Skeletal muscle tissue (tissue), 4 donors: Measurements from ENCODE around the gene MNX1. TPM values are rescaled to one million over a fixed set of nuclear protein-coding genes. Genes with fewer than 3 reads are reported as not detected.

Experiments used
- H3K27ac ChIP-seq: one replicate; pipeline ENCODE4 v1.7.0; 2013; ENCODE audit warnings: mild to moderate bottlenecking, low read depth, low read length, inconsistent platforms
- H3K27me3 ChIP-seq, 3 donors: one replicate each; pipeline ENCODE4 v1.7.0; 2013; ENCODE audit warnings: low read length in 3 of 3; ENCODE audit not compliant: control insufficient read depth in 3 of 3, insufficient read depth in 3 of 3
- H3K36me3 ChIP-seq, 3 donors: one replicate each; pipeline ENCODE4 v1.7.0; 2013; ENCODE audit warnings: low read length in 3 of 3; ENCODE audit not compliant: control insufficient read depth in 3 of 3, insufficient read depth in 3 of 3
- H3K4me1 ChIP-seq, 3 donors: one replicate each; pipeline ENCODE4 v1.7.0; 2013; ENCODE audit warnings: low read length in 3 of 3, mild to moderate bottlenecking in 3 of 3; ENCODE audit not compliant: control insufficient read depth in 3 of 3, insufficient read depth in 3 of 3
- H3K4me3 ChIP-seq, 3 donors: one replicate each; pipeline ENCODE4 v1.7.0; 2013; ENCODE audit warnings: low read length in 3 of 3
- H3K9ac ChIP-seq, 3 donors: one replicate each; pipeline ENCODE4 v1.7.0; 2013; ENCODE audit warnings: low read length in 3 of 3, mild to moderate bottlenecking in 3 of 3, moderate library complexity in 2 of 3, low read depth in 1 of 3
- H3K9me3 ChIP-seq, 3 donors: one replicate each; pipeline ENCODE4 v1.7.0; 2013; ENCODE audit warnings: low read length in 3 of 3; ENCODE audit not compliant: control insufficient read depth in 3 of 3
- total RNA-seq: library from RNA; depleted of rRNA; stranded (reverse); fragments of >200 nt; gene quantifications from one replicate; pipeline ENCODE4 v1.2.3, GENCODE V29; 2014
- donor health status: Osteomylitis.

Gene MNX1
- total RNA-seq, 1 donor from 2014 or later, result not detected

DNA sequence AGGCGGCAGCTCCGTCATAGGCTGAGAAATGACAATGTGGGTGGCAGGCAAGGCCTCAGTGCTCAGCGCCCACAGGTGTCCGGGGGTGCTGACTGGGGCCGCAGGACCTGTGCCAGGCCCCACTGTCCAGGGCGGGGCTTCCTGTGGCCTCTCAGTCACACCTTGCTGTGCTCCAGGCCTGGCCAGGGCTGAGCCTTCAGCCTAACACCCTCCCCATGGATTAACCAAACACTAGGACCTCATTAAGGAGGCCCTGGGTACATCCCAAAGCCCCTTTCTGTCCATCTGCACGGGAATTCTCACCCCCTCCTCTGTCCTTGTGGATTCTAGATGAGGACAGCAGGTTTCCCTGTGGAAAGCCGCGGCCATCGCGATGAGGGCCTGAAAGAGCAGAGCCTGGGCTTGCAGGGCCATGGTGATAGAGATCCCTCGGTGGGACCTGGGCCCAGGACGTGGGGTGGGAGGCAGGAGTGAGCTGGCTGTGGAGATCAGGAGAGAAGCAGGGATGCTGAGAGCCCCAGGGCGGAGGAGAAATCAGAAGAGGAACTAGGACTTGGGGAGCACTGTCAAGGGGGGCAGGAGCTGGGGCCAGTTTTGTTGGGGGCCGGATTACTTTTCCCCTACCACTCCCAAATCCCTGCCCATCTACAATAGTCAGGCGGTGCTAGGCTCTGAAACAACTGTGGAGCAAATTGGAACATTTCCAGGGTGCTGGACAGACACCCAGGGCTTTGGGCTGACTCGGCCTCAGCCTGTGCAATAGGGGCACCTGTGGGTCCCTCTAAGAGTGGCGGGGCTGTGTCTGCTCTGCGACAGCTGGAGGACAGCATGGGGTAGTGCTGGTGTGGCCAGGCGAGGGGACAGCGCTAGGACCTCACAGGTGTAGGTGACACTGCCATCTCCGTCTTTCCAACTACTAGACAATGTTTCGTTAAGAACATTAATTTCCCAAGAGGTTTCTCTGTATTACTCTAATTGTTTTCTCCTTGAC lies 23.3 kb upstream of the MNX1 start:
- H3K4me1 ChIP-seq, result no peaks in the 10 kb centered on the region
- no peaks in the 10 kb centered on the region for H3K36me3 ChIP-seq
- no peak overlapping the region for H3K27ac ChIP-seq
- no peak overlapping the region for H3K9ac ChIP-seq
- peaks cover 12 to 31% (median 20%) of the 10 kb centered on the region in 3 donors for H3K27me3 ChIP-seq
- H3K4me3 ChIP-seq, result no peak overlapping the region
- H3K9me3 ChIP-seq, result peaks cover 0 to 6% (median 4%) of the 10 kb centered on the region in 3 donors

DNA sequence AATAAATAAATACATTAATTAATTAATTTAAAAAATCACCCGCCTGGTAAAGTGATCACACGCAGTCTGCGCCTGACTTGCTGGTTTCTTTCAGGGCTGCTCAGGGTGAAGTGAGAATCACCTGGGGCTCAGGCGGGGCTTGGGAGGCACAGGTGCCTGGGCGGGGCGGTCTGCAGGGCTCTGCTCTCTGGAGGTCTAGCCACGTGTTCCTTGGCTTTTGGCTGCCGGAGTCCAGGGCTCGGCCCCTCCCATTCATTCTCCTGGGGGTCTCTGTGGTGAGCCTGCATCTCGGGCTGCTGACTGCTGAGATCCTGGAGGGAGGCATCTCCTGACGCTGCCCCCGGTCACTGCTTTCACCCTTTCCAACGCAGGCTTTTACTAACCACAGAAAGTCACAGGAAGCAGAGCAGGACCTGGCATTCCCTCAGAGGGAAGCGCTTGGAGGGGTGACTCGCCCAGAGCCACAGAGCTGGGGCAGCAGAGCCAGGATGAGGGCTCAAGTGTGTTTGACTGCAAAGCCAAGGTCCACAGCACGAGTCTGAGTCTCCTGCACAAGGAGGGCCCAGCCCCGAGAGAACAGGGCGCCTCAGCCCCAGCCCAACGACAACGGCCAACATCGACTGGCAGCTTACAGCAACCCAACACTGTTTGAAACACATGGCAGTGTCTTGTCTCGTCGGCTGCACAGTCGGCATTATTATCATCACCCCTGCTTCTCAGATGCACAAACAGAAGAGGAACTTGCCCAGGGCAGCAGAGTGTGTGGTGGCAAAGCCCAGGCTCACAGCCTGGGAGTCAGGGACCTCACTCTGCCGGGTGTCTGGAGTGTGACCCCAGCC lies 22.4 kb upstream of the MNX1 start:
- Histone ChIP-seq H3K27me3 (peaks cover 21 to 39% (median 27%) of the 10 kb centered on the region in 3 donors), H3K4me1 (no peaks in the 10 kb centered on the region), H3K36me3 (no peaks in the 10 kb centered on the region), H3K4me3 (no peak overlapping the region), H3K27ac (no peak overlapping the region), H3K9me3 (peaks cover 0 to 6% (median 2%) of the 10 kb centered on the region in 3 donors), H3K9ac (no peak overlapping the region)

DNA sequence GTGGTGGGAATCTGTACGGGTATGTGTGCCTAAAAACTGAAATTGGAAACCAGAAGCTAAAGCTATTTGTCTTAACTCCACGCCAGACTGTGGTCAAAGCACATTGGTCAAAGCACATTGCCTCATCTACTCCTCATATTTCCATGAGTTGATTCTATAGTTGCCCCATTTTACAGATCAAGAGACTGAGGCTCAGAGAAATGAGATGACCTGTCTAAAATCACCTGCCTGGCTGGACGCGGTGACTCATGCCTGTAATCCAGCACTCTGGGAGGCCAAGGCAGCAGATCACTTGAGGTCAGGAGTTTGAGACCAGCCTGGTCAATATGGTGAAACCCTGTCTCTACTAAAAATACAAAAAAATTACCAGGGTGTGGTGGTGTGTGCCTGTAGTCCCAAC lies 21.7 kb upstream of the MNX1 start:
- H3K9ac ChIP-seq, result no peak overlapping the region
- no peaks in the 10 kb centered on the region for H3K36me3 ChIP-seq
- H3K4me3 ChIP-seq, result no peak overlapping the region
- H3K9me3 ChIP-seq, result peaks cover 0 to 6% (median 2%) of the 10 kb centered on the region in 3 donors
- H3K27me3 ChIP-seq, result peaks cover 28 to 44% (median 32%) of the 10 kb centered on the region in 3 donors
- H3K4me1 ChIP-seq, result no peaks in the 10 kb centered on the region
- H3K27ac ChIP-seq, result no peak overlapping the region

DNA sequence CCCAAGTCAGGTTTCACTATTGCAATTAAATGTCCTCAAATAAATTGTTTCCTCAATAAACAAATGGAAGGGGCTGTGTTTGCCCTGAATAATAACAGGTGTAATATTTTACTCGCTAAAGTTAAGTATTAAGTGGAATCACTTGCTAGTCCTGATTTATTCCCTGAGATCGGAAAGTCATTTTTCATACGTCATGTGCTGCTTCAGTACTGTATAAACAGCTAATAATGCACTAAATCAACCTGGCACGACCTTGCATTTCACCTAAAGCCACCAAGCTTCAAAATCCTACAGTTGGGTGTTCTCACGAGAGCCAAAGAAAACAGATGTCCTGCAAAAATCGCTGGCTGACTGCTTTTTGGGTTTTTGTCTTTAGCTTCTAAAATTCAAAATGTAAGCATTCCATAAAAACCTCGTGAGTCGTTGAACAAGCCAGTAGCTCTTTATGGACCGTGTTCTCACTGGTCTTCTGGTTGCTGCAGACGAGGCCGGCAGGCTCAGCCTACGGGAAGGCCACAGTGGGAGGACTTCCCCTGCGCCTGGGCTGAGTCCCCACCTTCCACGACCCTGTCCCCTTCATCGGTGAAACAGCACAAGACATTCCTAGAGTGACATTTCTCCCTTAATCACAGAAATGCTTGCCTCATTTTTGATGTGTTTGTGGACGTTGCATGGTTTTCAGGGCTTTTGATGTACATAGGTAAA lies 17.9 kb upstream of the MNX1 start:
- no peak overlapping the region for H3K9ac ChIP-seq
- no peak overlapping the region for H3K27ac ChIP-seq
- H3K36me3 ChIP-seq, result no peaks in the 10 kb centered on the region
- H3K27me3 ChIP-seq, result peaks cover 50 to 61% (median 57%) of the 10 kb centered on the region in 3 donors
- H3K9me3 ChIP-seq, result no peaks in the 10 kb centered on the region
- H3K4me1 ChIP-seq, result no peaks in the 10 kb centered on the region
- no peak overlapping the region for H3K4me3 ChIP-seq

DNA sequence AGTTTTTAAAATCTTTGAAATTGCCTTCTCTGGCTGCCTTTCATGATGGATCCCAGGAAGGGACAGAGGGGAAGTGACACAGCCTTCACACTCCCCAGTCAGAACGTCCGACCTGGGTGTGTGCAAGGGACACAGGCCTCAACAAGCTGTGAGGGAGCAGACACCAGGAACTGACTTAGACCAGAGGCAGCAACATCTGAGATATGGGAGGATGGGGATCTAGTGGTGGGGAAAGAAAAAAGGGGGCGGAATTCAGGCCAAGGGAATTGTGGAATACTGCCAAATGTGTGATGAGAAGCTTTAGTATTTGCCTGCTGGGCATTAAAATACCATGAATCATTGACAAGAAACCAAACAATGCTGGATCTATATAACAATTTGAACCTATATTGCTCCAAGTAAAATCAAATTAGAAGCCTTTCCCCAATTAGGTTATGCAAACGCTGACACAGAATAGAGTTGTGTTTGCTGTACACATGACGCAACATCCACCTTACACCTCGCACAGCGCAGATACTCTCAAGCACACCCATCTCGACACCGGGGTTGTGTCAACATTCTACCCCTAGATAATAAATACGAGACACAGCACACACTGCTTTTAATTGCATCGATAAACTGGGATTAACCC lies 17.2 kb upstream of the MNX1 start:
- H3K4me1 ChIP-seq, result no peaks in the 10 kb centered on the region
- H3K27me3 ChIP-seq, result peaks cover 50 to 61% (median 57%) of the 10 kb centered on the region in 3 donors
- no peak overlapping the region for H3K4me3 ChIP-seq

DNA sequence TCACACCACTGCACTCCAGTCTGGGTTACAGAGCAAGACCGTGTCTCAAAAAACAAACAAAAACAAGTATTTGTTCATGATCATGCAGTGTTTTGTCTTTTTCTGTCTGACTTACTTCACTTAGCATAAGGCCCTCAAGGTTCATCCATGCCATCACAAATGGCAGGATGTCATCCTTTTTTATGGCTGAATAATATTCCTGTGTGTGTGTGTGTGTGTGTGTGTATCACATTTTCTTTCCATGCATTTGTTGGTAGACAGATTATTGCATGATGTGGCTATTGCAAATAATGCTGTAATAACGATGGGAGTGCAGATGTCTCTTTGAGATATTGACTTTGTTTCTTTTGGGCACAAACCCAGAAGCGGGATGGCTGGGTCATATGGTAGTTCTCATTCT lies 14.3 kb upstream of the MNX1 start:
- Histone ChIP-seq H3K36me3 (no peaks in the 10 kb centered on the region), H3K4me3 (no peak overlapping the region), H3K27me3 (peaks cover 69 to 83% (median 82%) of the 10 kb centered on the region in 3 donors), H3K4me1 (peaks cover 0 to 14% (median 5%) of the 10 kb centered on the region in 3 donors), H3K9ac (no peak overlapping the region), H3K9me3 (no peaks in the 10 kb centered on the region), H3K27ac (no peak overlapping the region)

More for the DNA sequence above, 17.2 kb upstream of the MNX1 start:
- Histone ChIP-seq H3K36me3 (no peaks in the 10 kb centered on the region), H3K27ac (no peak overlapping the region), H3K9ac (no peak overlapping the region), H3K9me3 (no peaks in the 10 kb centered on the region)

DNA sequence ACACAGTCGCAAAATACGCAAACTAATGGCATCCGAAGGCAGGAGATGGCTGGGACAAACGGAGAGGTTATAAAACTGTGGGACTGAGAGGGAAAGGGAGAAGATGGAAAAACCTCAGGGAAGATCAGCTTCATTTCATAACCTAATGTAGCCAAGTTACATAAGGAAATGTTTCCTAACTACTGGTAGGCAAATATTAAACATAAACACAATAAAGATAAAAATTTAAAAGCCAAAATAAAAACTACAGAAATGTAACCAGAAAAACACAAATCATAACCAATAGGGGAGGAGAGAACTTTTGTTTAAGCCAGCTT lies 13.1 kb upstream of the MNX1 start:
- Histone ChIP-seq H3K4me1 (peaks cover 0 to 22% (median 12%) of the 10 kb centered on the region in 3 donors), H3K36me3 (no peaks in the 10 kb centered on the region), H3K27ac (no peak overlapping the region), H3K4me3 (no peak overlapping the region), H3K27me3 (peaks cover 79 to 90% (median 85%) of the 10 kb centered on the region in 3 donors), H3K9me3 (no peaks in the 10 kb centered on the region), H3K9ac (no peak overlapping the region)

DNA sequence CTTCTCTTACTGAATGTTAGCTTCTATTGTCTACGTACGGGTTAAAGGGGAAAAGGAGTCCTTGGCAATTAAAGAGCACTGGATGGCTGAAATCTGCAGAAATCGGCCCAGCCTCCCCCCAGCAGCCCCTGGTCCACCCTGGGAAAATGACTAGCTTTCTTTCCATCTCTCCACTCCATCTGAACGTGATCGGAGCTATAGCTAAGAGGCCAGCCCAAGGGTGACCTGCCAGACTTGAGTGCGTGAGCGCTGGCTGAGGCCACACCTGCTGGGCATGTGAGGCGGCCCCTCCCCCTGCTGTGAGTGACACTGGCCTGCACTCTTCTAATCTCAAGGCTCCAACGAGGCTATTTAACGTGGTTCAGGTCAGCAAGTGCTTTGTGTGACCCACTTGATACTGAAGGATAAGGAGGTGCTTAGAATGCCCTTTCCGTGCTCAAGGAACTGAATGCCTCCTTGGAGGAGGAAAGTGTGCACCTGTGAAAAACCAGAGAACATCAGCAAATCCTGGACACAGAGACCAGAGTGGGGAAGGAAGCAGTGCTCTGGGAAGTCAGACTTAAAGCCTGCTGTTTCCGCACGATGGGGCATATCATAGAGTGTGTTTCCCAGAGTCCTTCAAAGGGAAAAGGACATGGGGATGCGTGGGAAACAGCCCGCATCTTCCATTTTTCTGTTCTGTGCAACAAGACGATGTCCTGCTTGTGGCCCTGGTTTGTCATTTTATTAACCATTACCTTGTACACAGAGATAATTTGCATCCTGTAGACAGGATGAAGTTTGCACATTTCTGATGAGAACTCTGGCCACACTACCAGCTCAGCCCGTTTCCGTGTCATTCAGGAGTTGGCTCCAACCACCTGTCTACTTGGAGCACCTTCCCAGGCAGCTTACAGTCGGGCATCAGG lies 12.5 kb upstream of the MNX1 start:
- H3K27me3 ChIP-seq, result peaks cover 80 to 90% (median 86%) of the 10 kb centered on the region in 3 donors
- H3K36me3 ChIP-seq, result no peaks in the 10 kb centered on the region
- H3K4me3 ChIP-seq, result no peak overlapping the region
- no peaks in the 10 kb centered on the region for H3K9me3 ChIP-seq
- H3K27ac ChIP-seq, result no peak overlapping the region
- H3K9ac ChIP-seq, result no peak overlapping the region
- H3K4me1 ChIP-seq, result peaks cover 0 to 26% (median 15%) of the 10 kb centered on the region in 3 donors
